ENCODE data around the gene PDLIM3.

The PDLIM3 gene

DNA sequence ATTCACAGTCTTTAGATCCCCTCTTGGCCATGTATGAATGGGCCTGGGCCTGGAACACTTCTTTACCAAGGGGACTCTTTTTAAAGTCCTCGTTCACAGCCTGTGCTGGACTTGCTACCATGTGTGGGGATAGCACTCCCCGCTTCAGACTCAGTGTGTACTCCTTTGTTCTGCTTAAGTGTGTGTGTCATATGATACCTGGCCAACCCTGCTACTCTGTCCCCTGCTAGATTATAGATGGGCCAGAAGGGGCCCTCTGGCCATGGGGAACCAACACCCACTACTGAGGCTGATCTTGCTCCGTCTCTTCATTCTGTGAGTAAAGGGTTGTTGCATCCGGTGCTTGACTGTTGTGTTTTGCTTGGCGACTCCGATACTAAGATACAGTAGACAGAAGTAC, 71.8 kb downstream of the PDLIM3 start:
- Mint-ChIP-seq H3K4me3 (no peak overlapping the region), H3K27ac (no peak overlapping the region), H3K36me3 (ENCODE audit: low read depth) (no peaks in the 10 kb centered on the region), H3K9me3 (no peaks in the 10 kb centered on the region), H3K4me1 (ENCODE audit: low read depth) (no peaks in the 10 kb centered on the region), H3K27me3 (ENCODE audit: low read depth) (peaks cover 62% of the 10 kb centered on the region)

DNA sequence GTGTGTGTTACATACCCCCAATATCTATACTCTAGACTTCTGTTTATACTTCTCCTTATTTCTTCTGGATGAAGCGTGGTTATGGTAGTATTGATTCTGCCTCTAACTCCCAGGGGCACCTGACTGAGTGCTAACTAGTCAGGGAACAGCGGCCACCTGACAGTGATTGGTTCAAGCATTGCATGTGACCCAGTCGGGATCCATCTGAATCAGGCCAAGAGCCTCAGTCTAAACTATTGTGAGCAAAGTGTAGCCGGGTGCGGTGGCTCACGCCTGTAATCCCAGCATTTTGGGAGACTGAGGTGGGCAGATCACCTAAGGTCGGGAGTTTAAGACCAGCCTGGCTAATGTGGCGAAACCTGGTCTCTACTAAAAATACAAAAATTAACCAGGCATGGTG, 73.7 kb downstream of the PDLIM3 start:
- peaks cover 60% of the 10 kb centered on the region for H3K27me3 Mint-ChIP-seq (ENCODE audit: low read depth)
- no peak overlapping the region for H3K4me3 Mint-ChIP-seq
- no peak overlapping the region for H3K27ac Mint-ChIP-seq
- H3K4me1 Mint-ChIP-seq (ENCODE audit: low read depth) = no peaks in the 10 kb centered on the region
- H3K36me3 Mint-ChIP-seq (ENCODE audit: low read depth) = no peaks in the 10 kb centered on the region
- H3K9me3 Mint-ChIP-seq = no peaks in the 10 kb centered on the region

DNA sequence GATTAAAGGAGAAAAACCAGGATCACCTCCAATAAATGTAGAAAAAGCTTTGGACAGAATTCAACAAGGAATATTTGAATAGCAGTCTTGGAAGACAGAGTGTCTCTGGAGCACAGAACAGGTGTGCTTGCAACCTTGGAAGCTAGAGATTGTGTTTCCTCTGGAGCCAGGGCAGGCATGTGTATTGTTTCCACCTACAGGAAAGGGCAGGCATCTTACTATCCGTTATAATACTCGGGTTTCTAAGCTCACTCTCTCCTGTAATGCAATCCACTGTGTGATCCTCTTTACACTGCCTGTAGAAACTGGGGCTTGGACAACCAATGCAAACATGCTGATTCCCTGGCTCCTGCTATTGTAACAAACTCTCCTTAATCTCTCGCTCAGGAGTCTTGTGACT, 78.2 kb downstream of the PDLIM3 start:
- Mint-ChIP-seq H3K27ac (no peak overlapping the region), H3K4me3 (no peak overlapping the region)

GRCh38 chr4:185456131-185456530, 79.2 kb downstream of the PDLIM3 start:
- no peaks in the 10 kb centered on the region for H3K9me3 Mint-ChIP-seq
- H3K4me3 Mint-ChIP-seq = no peak overlapping the region
- no peak overlapping the region for H3K27ac Mint-ChIP-seq
- no peaks in the 10 kb centered on the region for H3K4me1 Mint-ChIP-seq (ENCODE audit: low read depth)
- no peaks in the 10 kb centered on the region for H3K36me3 Mint-ChIP-seq (ENCODE audit: low read depth)
- H3K27me3 Mint-ChIP-seq (ENCODE audit: low read depth) = peaks cover 40% of the 10 kb centered on the region

More for the DNA sequence above, 78.2 kb downstream of the PDLIM3 start:
- Mint-ChIP-seq H3K27me3 (ENCODE audit: low read depth) (peaks cover 42% of the 10 kb centered on the region), H3K4me1 (ENCODE audit: low read depth) (no peaks in the 10 kb centered on the region), H3K9me3 (no peaks in the 10 kb centered on the region), H3K36me3 (ENCODE audit: low read depth) (no peaks in the 10 kb centered on the region)

Data from T-helper 1 cell treated with Interleukin-12 subunit alpha and Interleukin-12 subunit beta and Interleukin-4 antibody, amounts not matched to agents 30 μg/mL and 1 μg/mL, for 36 hours (primary cell).